ENCODE results near the gene ARRB1.

ARRB1 gene

GRCh38 chr11:75236062-75236461 lies 115.4 kb downstream of the ARRB1 start:
- Histone ChIP-seq H3K4me3 (ENCODE audit: low read depth in 1 of 2, low read length in 2 of 2) (no peak overlapping the region), H3K27me3 (ENCODE audit: control insufficient read depth in 1 of 2, insufficient read depth in 2 of 2, low read length in 2 of 2) (peaks cover 10 to 18% of the 10 kb centered on the region in 2 donors), H3K4me1 (ENCODE audit: control insufficient read depth in 1 of 2, insufficient read depth in 2 of 2, low read length in 2 of 2) (peaks cover 4 to 5% of the 10 kb centered on the region in 2 donors), H3K9me3 (ENCODE audit: control insufficient read depth in 1 of 2, low read length in 2 of 2) (no peaks in the 10 kb centered on the region), H3K27ac (ENCODE audit: low read depth, low read length) (no peak overlapping the region), H3K9ac (ENCODE audit: low read depth in 1 of 2, low read length in 2 of 2) (no peak overlapping the region), H3K36me3 (ENCODE audit: control insufficient read depth in 1 of 2, insufficient read depth in 2 of 2, low read length in 2 of 2) (no peaks in the 10 kb centered on the region)

- Histone ChIP-seq H3K27ac (ENCODE audit: low read depth, low read length) (no peak overlapping the region), H3K4me1 (ENCODE audit: control insufficient read depth in 1 of 2, insufficient read depth in 2 of 2, low read length in 2 of 2) (no peaks in the 10 kb centered on the region), H3K36me3 (ENCODE audit: control insufficient read depth in 1 of 2, insufficient read depth in 2 of 2, low read length in 2 of 2) (no peaks in the 10 kb centered on the region), H3K4me3 (ENCODE audit: low read depth in 1 of 2, low read length in 2 of 2) (no peak overlapping the region), H3K27me3 (ENCODE audit: control insufficient read depth in 1 of 2, insufficient read depth in 2 of 2, low read length in 2 of 2) (peaks cover 0 to 2% of the 10 kb centered on the region in 2 donors), H3K9ac (ENCODE audit: low read depth in 1 of 2, low read length in 2 of 2) (no peak overlapping the region), H3K9me3 (ENCODE audit: control insufficient read depth in 1 of 2, low read length in 2 of 2) (no peaks in the 10 kb centered on the region)
These were observed 117.7 kb downstream of the ARRB1 start for GRCh38 chr11:75233754-75234172.

- H3K9ac ChIP-seq (ENCODE audit: low read depth in 1 of 2, low read length in 2 of 2) = no peak overlapping the region
- no peaks in the 10 kb centered on the region for H3K4me1 ChIP-seq (ENCODE audit: control insufficient read depth in 1 of 2, insufficient read depth in 2 of 2, low read length in 2 of 2)
- H3K27me3 ChIP-seq (ENCODE audit: control insufficient read depth in 1 of 2, insufficient read depth in 2 of 2, low read length in 2 of 2) = no peaks in the 10 kb centered on the region
- H3K36me3 ChIP-seq (ENCODE audit: control insufficient read depth in 1 of 2, insufficient read depth in 2 of 2, low read length in 2 of 2) = no peaks in the 10 kb centered on the region
- no peaks in the 10 kb centered on the region for H3K9me3 ChIP-seq (ENCODE audit: control insufficient read depth in 1 of 2, low read length in 2 of 2)
- no peak overlapping the region for H3K27ac ChIP-seq (ENCODE audit: low read depth, low read length)
- H3K4me3 ChIP-seq (ENCODE audit: low read depth in 1 of 2, low read length in 2 of 2) = no peak overlapping the region
These were observed 120.8 kb downstream of the ARRB1 start for GRCh38 chr11:75230621-75231020.

- no peaks in the 10 kb centered on the region for H3K36me3 ChIP-seq (ENCODE audit: control insufficient read depth in 1 of 2, insufficient read depth in 2 of 2, low read length in 2 of 2)
- no peak overlapping the region for H3K9ac ChIP-seq (ENCODE audit: low read depth in 1 of 2, low read length in 2 of 2)
- H3K9me3 ChIP-seq (ENCODE audit: control insufficient read depth in 1 of 2, low read length in 2 of 2) = no peaks in the 10 kb centered on the region
- no peaks in the 10 kb centered on the region for H3K4me1 ChIP-seq (ENCODE audit: control insufficient read depth in 1 of 2, insufficient read depth in 2 of 2, low read length in 2 of 2)
- H3K27ac ChIP-seq (ENCODE audit: low read depth, low read length) = no peak overlapping the region
- H3K4me3 ChIP-seq (ENCODE audit: low read depth in 1 of 2, low read length in 2 of 2) = no peak overlapping the region
- H3K27me3 ChIP-seq (ENCODE audit: control insufficient read depth in 1 of 2, insufficient read depth in 2 of 2, low read length in 2 of 2) = no peaks in the 10 kb centered on the region
These were observed 122.0 kb downstream of the ARRB1 start for GRCh38 chr11:75229466-75229865.

GRCh38 chr11:75225794-75226193 lies 125.7 kb downstream of the ARRB1 start:
- H3K4me1 ChIP-seq (ENCODE audit: control insufficient read depth in 1 of 2, insufficient read depth in 2 of 2, low read length in 2 of 2) = no peaks in the 10 kb centered on the region

GRCh38 chr11:75223954-75224643 lies 127.4 kb downstream of the ARRB1 start:
- Histone ChIP-seq H3K27me3 (ENCODE audit: control insufficient read depth in 1 of 2, insufficient read depth in 2 of 2, low read length in 2 of 2) (no peaks in the 10 kb centered on the region), H3K9ac (ENCODE audit: low read depth in 1 of 2, low read length in 2 of 2) (no peak overlapping the region), H3K4me3 (ENCODE audit: low read depth in 1 of 2, low read length in 2 of 2) (no peak overlapping the region), H3K9me3 (ENCODE audit: control insufficient read depth in 1 of 2, low read length in 2 of 2) (no peaks in the 10 kb centered on the region), H3K27ac (ENCODE audit: low read depth, low read length) (no peak overlapping the region), H3K4me1 (ENCODE audit: control insufficient read depth in 1 of 2, insufficient read depth in 2 of 2, low read length in 2 of 2) (no peaks in the 10 kb centered on the region), H3K36me3 (ENCODE audit: control insufficient read depth in 1 of 2, insufficient read depth in 2 of 2, low read length in 2 of 2) (no peaks in the 10 kb centered on the region)

More at GRCh38 chr11:75225794-75226193, 125.7 kb downstream of the ARRB1 start:
- Histone ChIP-seq H3K9me3 (ENCODE audit: control insufficient read depth in 1 of 2, low read length in 2 of 2) (no peaks in the 10 kb centered on the region), H3K4me3 (ENCODE audit: low read depth in 1 of 2, low read length in 2 of 2) (no peak overlapping the region), H3K27me3 (ENCODE audit: control insufficient read depth in 1 of 2, insufficient read depth in 2 of 2, low read length in 2 of 2) (no peaks in the 10 kb centered on the region), H3K27ac (ENCODE audit: low read depth, low read length) (no peak overlapping the region), H3K9ac (ENCODE audit: low read depth in 1 of 2, low read length in 2 of 2) (no peak overlapping the region), H3K36me3 (ENCODE audit: control insufficient read depth in 1 of 2, insufficient read depth in 2 of 2, low read length in 2 of 2) (no peaks in the 10 kb centered on the region)

- H3K4me3 ChIP-seq (ENCODE audit: low read depth in 1 of 2, low read length in 2 of 2) = no peak overlapping the region
- no peaks in the 10 kb centered on the region for H3K27me3 ChIP-seq (ENCODE audit: control insufficient read depth in 1 of 2, insufficient read depth in 2 of 2, low read length in 2 of 2)
- H3K36me3 ChIP-seq (ENCODE audit: control insufficient read depth in 1 of 2, insufficient read depth in 2 of 2, low read length in 2 of 2) = no peaks in the 10 kb centered on the region
- no peaks in the 10 kb centered on the region for H3K9me3 ChIP-seq (ENCODE audit: control insufficient read depth in 1 of 2, low read length in 2 of 2)
- no peak overlapping the region for H3K27ac ChIP-seq (ENCODE audit: low read depth, low read length)
- H3K4me1 ChIP-seq (ENCODE audit: control insufficient read depth in 1 of 2, insufficient read depth in 2 of 2, low read length in 2 of 2) = no peaks in the 10 kb centered on the region
- H3K9ac ChIP-seq (ENCODE audit: low read depth in 1 of 2, low read length in 2 of 2) = no peak overlapping the region
These were observed 131.6 kb downstream of the ARRB1 start for GRCh38 chr11:75219869-75220268.

GRCh38 chr11:75214843-75215242 lies 136.6 kb downstream of the ARRB1 start:
- no peaks in the 10 kb centered on the region for H3K36me3 ChIP-seq (ENCODE audit: control insufficient read depth in 1 of 2, insufficient read depth in 2 of 2, low read length in 2 of 2)

GRCh38 chr11:75214411-75214821 lies 137.0 kb downstream of the ARRB1 start:
- no peak overlapping the region for H3K27ac ChIP-seq (ENCODE audit: low read depth, low read length)
- H3K4me3 ChIP-seq (ENCODE audit: low read depth in 1 of 2, low read length in 2 of 2) = no peak overlapping the region
- no peaks in the 10 kb centered on the region for H3K4me1 ChIP-seq (ENCODE audit: control insufficient read depth in 1 of 2, insufficient read depth in 2 of 2, low read length in 2 of 2)
- no peaks in the 10 kb centered on the region for H3K27me3 ChIP-seq (ENCODE audit: control insufficient read depth in 1 of 2, insufficient read depth in 2 of 2, low read length in 2 of 2)
- no peaks in the 10 kb centered on the region for H3K9me3 ChIP-seq (ENCODE audit: control insufficient read depth in 1 of 2, low read length in 2 of 2)
- no peaks in the 10 kb centered on the region for H3K36me3 ChIP-seq (ENCODE audit: control insufficient read depth in 1 of 2, insufficient read depth in 2 of 2, low read length in 2 of 2)
- no peak overlapping the region for H3K9ac ChIP-seq (ENCODE audit: low read depth in 1 of 2, low read length in 2 of 2)

More at GRCh38 chr11:75214843-75215242, 136.6 kb downstream of the ARRB1 start:
- Histone ChIP-seq H3K4me3 (ENCODE audit: low read depth in 1 of 2, low read length in 2 of 2) (no peak overlapping the region), H3K9ac (ENCODE audit: low read depth in 1 of 2, low read length in 2 of 2) (no peak overlapping the region), H3K27ac (ENCODE audit: low read depth, low read length) (no peak overlapping the region), H3K27me3 (ENCODE audit: control insufficient read depth in 1 of 2, insufficient read depth in 2 of 2, low read length in 2 of 2) (no peaks in the 10 kb centered on the region), H3K4me1 (ENCODE audit: control insufficient read depth in 1 of 2, insufficient read depth in 2 of 2, low read length in 2 of 2) (no peaks in the 10 kb centered on the region), H3K9me3 (ENCODE audit: control insufficient read depth in 1 of 2, low read length in 2 of 2) (no peaks in the 10 kb centered on the region)
